GM19372 (cell line): ENCODE data around the gene AHRR.
"Not testable (repeated sequence)": the region's sequence is repeated elsewhere in the genome, so short reads cannot be mapped to it uniquely, and the experiment has no call there.

Experiments
- ATAC-seq: cut with Tn5 transposase; IDR thresholded peaks from one replicate; pipeline ENCODE4 v1.9.1; 2021; ENCODE audit warnings: mild to moderate bottlenecking, low read depth, moderate library complexity; ENCODE audit not compliant: unreplicated experiment

The AHRR gene

DNA sequence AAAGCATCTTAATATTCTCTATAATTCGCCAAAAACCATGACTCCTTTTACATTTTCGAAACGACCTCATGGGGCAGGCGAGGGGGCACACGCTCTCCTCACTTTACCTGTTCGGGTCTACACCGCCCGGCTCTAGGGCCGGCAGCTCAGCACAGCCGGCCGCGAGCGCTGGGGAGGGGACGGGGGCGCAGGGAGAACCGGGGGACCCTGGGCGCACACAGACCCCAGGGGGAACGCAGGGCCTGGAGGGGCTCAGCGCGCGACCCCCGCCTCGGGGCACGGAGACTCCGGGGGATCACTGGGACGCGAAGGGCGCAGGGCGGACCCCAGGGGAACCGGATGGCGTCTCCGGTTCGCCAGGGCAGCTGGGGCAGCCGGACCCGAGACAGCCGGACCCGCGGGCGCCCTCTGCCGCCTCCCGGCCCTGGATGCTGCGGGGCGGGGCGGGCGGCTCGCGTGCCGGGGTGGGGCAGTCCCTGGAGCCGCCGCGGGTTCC is at the start of gene AHRR:
Gene AHRR (plus strand): TSS at position 485 of the 496 bp plus-strand sequence. CDS start 22,189 bp downstream, outside the sequence.
- ATAC-seq, result peak; percentile 44

DNA sequence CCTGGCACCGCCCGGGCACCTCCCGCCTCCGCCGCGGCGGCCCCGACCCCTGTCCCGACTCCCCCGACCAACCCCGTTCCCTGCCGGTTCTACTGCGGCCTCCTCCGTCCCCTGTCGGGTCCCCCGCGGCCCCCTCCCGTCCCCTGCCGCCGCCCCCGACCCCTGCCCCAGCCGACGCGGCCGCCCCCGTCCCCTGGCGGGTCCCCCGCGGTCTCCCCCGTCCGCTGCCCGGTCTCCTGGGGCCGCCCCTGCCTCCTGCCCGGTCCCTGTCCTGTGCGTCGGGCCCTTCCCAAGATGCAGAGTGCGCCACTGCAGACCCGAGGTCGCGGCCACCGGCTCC is 49.7 kb upstream of the AHRR start:
- ATAC-seq, result peak; percentile 6

DNA sequence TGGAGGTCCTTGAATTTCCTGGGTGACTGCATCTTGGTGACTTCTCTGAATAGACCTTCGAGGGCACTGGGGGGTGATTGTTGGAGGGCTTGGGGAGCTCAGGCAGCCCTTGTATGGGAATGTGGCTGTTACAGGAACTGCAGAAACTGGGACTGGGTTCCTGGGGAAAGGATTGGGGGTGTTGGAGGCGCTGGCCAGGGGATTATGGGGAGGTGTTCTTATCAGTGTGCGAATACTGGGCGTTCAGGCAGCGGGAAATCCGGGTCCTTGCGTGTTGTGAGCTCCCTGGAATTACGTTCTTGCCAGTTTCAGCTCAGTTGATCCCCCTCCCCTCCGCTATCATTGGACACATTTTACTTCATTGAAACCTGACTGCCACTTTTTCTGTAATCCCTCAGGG is 48.4 kb upstream of the AHRR start:
- ATAC-seq, result not testable (repeated sequence)

DNA sequence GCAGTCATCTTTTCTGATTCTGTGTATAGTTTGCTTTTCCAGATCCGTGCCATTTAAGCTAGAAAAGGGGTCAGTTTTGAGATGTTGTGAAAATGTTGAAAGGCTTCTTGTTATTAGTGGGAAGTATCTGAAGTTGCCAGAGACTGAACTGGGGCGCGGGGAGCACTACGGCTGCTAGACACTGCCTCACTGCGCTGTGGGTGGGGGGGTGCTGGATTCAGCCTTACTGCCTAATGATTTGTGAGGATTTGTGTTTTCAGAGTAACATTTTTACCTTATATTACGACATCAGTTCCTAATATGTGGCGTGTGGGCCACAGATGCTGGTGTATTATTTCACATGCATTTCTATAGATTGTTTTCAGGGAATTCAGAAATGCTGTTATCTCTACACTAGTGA is 48.0 kb upstream of the AHRR start:
- not testable (repeated sequence) for ATAC-seq

DNA sequence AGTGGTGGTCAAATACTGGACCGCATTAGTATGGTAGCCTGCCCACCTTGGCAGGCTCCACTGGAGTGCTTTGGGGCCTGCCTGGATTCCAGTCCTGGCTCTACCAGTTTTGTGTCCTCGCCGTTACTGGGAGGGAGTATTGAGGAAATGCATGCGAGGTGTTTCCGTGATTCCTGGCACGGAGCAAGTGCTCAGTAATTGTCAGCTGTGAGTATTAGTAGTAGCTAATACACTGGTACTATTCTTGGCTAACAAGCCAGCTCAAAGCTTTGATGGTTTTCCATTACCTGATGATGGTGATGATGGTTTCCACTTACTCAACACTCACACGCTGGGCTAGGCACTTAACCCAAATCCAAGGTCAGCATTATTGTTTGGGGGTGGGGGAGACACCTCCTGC is 47.2 kb upstream of the AHRR start:
- not testable (repeated sequence) for ATAC-seq

DNA sequence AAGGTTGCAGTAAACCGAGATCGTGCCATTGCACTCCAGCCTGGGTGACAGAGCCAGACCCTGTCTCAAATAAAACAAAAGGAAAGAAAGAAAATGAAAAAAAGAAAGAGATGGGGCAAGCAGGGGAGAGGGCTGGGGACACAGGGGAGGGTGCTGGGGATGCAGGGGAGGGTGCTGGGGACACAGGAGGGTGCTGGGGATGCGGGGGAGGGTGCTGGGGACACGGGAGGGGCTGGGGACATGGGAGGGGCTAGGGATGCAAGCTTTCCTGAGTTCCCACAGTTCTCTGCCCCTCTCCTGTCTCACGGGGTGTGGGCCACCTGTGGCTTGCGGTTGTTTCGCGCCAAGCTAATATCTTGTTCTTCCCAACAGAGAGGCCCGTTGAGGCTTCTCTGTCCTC is 42.9 kb upstream of the AHRR start:
- no peak for ATAC-seq

DNA sequence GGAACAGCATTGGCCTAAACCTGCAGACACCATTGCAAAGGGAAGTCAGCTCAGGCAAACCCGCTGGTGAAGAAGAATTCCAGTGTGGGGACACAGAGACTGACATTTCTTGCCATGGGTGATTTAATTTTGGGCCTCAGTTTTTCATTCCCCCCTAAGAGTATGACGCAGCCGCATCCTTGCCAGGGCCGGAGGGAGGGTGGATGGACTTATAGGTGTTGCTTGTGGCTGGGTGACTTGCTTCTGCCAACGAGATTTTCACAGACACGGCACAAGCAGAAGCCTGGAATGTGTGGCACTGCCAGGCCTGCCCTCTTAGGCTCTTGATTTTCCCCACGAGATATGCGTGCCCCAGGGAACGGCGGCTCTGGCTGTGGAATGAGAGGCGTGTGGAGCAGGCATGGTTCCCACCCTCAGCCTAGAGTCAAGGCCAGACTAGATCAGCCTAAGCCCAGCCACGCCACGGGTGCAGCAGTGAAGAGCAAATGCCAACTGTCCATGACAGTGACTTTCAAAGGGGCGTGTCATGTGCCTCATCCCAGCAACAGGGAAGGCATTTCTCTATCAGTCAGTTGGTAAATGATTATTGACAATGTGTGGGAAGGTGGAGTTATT is 42.4 kb upstream of the AHRR start:
- ATAC-seq, result not testable (repeated sequence)

DNA sequence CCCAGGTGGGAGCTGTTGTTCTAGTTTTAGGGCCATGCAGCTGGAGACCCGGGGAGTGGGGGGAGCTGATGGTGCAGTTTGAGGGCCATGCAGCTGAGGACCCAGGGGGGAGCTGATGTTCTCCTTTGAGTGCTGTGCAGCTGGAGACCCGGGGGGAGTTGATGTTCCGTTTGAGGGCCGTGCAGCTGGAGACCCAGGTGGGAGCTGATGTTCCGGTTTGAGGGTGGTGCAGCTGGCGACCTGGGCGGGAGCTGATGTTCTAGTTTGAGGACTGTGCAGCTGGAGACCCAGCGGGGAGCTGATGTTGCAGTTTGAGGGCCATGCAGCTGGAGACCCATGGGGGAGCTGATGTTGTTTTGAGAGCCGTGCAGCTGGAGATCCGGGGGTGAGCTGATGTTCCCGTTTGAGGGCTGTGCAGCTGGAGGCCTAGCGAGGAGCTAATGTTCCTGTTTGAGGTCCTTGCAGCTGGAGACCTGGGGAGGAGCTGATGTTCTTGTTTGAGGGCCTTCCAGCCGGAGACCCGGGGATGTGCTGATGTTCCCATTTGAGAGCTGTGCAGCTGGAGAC is 35.4 kb upstream of the AHRR start:
- ATAC-seq, result no peak

DNA sequence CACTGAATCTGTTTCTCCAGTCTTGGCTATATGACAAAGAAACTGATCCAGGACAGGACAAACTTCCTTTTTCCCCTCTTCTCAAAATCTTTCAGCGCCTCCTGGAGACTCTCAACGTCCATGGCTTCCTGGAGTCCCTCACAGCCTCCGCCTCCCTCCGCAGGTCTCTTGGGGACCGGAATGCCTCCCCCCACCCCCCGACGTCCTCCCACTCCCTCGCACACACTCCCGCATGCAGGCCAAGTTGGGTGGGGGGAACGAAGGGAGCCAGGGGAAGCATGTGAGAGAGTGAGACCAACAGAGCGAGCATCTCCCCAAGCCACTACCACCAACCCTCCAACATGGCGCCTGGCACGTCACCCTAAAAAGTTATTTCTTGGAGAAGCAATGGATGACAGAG is 31.3 kb upstream of the AHRR start:
- ATAC-seq, result not testable (repeated sequence)

DNA sequence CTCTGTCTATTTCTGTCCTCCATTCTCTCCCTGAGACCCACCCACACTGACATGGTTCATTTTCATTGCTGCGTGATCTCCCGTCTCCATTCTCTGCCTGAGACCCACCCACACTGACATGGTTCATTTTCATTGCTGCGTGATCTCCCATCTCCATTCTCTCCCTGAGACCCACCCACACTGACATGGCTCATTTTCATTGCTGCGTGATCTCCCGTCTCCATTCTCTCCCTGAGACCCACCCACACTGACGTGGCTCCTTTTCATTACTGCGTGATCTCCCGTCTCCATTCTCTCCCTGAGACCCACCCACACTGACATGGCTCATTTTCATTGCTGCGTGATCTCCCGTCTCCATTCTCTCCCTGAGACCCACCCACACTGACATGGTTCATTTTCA is 30.2 kb upstream of the AHRR start:
- not testable (repeated sequence) for ATAC-seq

DNA sequence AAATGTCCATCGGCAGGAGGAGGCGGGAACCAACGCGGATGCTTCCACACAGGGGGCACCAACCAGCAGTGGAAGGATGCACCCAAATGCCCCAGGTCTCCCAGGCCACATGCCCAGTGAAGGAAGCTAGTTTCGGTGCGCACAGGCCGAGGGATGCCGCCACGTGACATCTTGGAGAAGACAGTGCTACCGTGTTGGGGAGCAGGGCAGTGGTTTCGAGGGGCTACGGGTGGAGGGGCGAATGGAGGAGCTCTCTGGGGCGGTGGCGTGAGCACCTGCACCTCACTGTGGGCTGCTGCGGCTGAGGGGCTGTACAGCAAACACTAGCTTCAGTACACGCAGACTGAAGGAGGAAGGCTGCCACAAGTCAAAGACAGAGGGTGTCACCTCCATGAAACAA is 26.7 kb upstream of the AHRR start:
- ATAC-seq, result not testable (repeated sequence)

DNA sequence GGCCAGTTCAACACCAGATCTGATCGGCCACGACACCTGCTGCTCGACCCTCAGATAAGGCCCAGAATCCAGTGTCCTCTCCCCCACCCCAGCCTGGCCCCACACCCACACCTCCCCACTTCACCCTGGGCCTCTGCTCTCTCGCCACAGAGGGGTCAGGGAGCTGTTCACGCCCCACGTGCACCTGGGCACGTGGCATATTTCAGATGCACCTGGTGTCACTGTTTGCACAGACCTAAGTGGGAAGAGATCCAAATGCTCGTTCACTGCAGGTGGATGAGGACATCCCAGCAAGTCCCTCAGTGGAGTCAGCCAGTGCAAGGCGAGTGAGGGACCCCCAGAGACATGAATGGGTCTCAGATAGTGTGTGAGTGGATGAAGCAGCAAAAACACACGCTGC is 25.3 kb upstream of the AHRR start:
- ATAC-seq, result not testable (repeated sequence)

DNA sequence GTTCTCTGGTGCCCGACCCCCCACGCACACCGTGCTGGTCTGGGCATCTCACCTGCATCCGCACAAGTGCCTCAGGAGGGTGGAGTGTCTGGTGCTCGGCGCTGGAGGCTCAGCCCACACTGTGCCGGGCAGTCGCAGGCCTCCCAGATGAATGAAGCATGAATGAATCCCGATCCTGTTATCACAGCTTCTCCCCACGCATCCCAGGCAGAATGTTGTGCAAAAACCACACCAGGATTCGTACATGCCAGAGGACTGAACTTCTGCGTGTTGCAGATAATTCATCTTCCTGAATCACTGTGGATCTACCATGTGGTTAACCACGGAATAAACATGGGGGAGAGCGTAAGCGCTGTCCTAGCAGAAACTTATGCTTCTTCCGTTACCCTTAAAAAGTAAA is 24.6 kb upstream of the AHRR start:
- not testable (repeated sequence) for ATAC-seq

DNA sequence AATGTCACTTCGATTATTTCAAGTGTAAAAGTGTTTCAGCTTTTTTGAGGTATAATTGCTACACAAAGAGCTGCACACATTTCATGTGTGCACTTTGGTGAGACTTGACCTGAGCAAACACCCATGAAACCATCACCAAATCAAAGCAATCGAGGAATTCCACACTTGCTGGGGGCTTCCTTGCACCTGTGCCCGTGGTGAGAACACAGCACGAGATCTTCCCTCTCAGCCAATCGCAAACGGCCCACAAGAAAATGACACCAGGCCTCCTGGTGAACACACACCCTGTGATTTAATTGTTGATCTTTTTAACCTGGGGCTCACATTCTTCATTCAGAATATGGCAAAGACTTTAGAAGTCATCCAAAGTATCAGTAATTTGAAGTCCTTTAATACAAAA is 24.1 kb upstream of the AHRR start:
- ATAC-seq, result not testable (repeated sequence)

DNA sequence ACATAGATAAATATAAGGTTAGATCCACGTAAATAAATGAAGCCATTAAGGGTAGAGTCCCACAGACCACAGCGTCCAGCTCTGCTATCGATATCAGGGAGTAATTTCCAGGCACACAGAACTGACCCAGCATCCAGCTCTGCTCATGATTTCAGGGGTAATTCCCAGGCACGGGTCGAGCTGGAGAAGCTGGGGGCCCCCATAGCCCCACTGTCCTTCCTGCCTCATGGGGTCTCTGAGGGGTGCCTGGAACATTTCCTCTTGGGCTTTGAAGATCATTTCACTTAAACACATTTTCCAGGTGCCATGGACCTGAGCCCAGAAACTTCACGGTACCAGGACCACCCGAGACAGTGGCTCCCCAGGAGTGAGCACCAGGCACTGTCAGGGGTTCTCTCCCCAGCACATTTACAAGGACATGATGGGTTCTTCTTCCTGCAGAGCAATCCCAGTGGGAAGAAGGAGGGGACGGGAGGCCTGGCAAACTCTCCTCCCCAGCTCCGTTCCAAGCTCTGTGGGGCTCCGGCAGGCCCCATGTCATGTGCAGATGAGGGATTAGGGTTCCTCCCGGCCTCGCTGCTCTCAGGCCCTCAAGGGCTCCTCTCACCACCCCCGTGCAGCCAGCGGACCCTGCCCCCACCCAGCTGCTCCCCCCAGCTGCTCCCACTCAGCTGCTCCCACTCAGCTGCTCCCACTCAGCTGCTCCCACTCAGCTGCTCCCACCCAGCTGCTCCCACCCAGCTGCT is 23.4 kb upstream of the AHRR start:
- ATAC-seq, result not testable (repeated sequence)

DNA sequence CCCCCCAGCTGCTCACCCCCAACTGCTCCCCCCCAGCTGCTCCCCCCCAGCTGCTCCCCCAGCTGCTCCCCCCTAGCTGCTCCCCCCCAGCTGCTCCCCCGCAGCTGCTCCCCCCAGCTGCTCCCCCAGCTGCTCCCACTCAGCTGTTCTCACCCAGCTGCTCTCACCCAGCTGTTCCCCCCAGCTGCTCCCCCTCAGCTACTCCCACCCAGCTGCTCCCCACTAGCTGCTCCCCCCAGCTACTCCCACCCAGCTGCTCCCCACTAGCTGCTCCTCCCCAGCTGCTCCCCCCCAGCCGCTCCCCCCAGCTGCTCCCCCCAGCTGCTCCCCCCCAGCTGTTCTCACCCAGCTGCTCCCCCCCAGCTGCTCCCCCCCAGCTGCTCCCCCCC is 22.8 kb upstream of the AHRR start:
- ATAC-seq, result no peak

DNA sequence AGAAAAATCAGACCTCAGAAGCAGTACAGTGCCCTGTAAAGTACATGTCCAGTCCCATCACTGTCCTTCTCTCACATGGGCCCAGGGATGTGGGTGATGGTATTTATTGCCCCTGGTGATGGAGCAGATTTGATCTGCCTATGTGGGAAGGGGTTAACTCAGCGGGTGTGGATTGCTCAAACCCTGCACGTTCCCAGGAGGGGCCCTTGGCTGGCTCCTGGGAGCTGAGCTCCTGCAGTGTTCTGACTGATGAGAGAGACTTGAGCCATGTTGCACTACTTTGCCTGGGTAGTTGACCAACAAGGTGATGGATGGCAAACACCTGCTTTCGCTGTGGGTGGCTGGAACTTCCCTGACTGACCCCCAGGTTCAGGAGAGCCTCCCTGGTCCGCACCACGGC is 21.6 kb upstream of the AHRR start:
- not testable (repeated sequence) for ATAC-seq

DNA sequence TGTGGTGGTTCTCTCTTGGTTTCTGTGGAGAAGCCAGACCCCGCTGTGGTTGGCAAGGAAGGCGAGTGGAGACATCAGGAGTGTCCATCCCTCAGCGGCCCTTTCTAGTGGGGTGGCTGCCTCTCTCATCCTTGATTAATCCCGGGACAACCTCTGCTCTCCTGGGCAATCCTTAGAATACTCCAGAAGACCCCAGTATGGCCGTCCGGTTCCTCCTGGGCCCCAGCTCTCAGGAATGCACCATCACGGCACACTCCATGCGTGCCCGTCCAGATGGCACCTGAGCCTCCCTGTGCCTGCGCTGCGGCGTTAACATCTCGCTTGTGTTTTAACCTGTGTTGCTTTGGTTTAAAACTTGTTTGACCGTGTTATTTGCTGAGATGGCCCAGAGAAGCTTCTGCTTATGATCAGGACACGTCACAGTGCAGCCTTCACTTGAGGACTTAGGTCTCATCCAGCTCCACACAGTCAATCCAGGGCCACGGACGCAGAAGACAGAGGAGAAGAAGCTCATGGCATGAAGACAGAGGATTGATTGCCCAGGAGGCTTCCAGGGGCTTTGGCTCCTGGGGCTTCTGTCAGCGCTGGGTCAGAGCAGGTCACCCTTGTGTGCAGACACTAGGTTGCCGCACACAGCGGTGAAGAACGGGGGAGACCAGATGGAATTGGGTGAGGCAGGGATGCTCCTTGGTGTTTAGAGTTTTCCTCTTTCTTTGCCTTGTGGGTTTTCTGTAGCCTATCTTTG is 20.7 kb upstream of the AHRR start:
- ATAC-seq, result not testable (repeated sequence)

DNA sequence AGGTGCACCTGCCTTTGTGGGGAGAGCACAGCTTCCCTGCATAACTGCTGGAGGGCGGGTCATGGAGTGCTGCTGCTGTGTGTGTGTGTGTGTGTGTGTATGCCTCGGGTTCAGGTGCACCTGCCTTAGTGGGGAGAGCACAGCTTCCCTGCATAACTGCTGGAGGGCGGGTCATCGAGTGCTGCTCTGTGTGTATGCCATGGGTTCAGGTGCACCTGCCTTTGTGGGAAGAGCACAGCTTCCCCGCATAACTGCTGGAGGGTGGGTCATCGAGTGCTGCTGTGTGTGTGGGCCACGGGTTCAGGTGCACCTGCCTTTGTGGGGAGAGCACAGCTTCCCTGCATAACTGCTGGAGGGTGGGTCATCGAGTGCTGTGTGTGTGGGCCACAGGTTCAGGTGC is 19.1 kb upstream of the AHRR start:
- not testable (repeated sequence) for ATAC-seq

DNA sequence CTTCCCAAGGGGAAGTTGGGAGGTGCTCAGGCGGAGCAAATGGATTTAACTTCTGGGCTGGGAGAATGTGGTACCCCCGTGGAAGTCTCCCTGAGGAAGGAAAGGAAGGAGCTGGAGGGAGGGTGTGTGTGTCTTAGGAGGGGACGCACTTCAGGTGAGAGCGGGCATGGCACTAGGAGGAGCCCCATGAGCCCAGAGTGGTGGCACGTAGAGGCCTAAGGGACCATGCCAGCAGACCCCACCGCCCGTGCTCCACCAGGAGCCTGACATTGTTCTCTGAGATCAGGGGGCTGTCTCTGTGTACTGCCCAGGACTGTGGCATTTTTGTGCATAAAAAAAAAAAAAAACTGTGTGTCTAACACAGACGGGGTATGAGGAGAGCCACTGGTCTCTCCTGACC is 18.5 kb upstream of the AHRR start:
- no peak for ATAC-seq

DNA sequence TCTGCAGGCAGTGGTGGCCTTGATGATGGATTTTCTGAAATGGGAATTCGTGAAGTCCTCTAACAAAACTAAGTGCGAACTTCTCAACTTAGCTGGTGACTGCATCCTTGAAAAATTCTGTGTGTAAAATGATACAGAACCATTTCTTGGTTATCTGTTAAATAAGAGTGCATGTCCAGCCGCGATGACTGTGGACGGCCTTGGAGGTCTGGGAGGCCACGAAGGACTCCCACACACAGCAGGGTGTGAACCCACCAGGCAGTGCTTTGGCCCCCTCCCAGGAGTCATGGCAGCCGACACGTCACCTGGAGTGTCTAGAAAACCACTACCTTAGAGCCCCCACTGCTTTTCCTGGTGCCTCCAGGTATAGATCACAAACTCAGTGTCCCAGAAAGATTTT is 17.8 kb upstream of the AHRR start:
- ATAC-seq, result not testable (repeated sequence)
